HepG2 (cell line): Measurements from ENCODE around the gene ORC2. TPM values are rescaled to one million over a fixed set of nuclear protein-coding genes. Genes with fewer than 3 reads are reported as not detected.
A peak's percentile ranks its signal among the peaks of the same experiment; 100 is the strongest.

Experiments
- ARHGAP35 ChIP-seq: sonication (generic); formaldehyde crosslinking; IDR thresholded peaks from 2 replicates; pipeline ENCODE4 v1.9.0; 2022; ENCODE audit warnings: mild to moderate bottlenecking, inconsistent platforms, moderate library complexity, missing genetic modification reagents, borderline replicate concordance
- CEBPB ChIP-seq: IDR thresholded peaks from 2 replicates; pipeline ENCODE4 v1.6.1; 2011; ENCODE audit warnings: low read depth, low read length, improper control_type of control experiment, borderline replicate concordance
- HNRNPUL1 ChIP-seq: fragments of 200-400 bp; formaldehyde crosslinking; IDR thresholded peaks from 2 replicates; pipeline ENCODE4 v1.6.1; 2017; ENCODE audit warnings: low read depth, mild to moderate bottlenecking, low read length, moderate library complexity
- MNT ChIP-seq: fragments of 450-650 bp; IDR thresholded peaks from 2 replicates; pipeline ENCODE4 v1.6.1; 2016
- MTF2 ChIP-seq: sonication (generic); formaldehyde crosslinking; IDR thresholded peaks from 2 replicates; pipeline ENCODE4 v1.5.0; 2020; ENCODE audit warnings: missing genetic modification reagents, borderline replicate concordance
- NFIC ChIP-seq: IDR thresholded peaks from 2 replicates; pipeline ENCODE4 v1.6.1; 2012; ENCODE audit warnings: mild to moderate bottlenecking, low read length, inconsistent platforms
- PTBP1 ChIP-seq: fragments of 200-400 bp; formaldehyde crosslinking; IDR thresholded peaks from 2 replicates; pipeline ENCODE4 v1.6.1; 2018; ENCODE audit warnings: low read length, low read depth; ENCODE audit not compliant: poor library complexity, severe bottlenecking
- TCF12 ChIP-seq, 2 experiments: fragments of 450-650 bp in 1 of 2; sonication (generic) in 1 of 2; formaldehyde crosslinking in 1 of 2; IDR thresholded peaks; 2 replicates each; pipeline versions ENCODE4 v1.6.1 to v1.8.0; 2017 to 2022; ENCODE audit warnings: antibody characterized with exemption in 1 of 2, mild to moderate bottlenecking in 1 of 2, missing genetic modification reagents in 1 of 2, moderate library complexity in 1 of 2
- XBP1 ChIP-seq: sonication (generic); formaldehyde crosslinking; IDR thresholded peaks from 2 replicates; pipeline ENCODE4 v1.5.0; 2020; ENCODE audit warnings: missing genetic modification reagents
- ZBTB14 ChIP-seq: sonication (generic); formaldehyde crosslinking; IDR thresholded peaks from 2 replicates; pipeline ENCODE4 v1.4.0; 2020; ENCODE audit warnings: missing genetic modification reagents
- ZNF18 ChIP-seq: sonication (generic); formaldehyde crosslinking; IDR thresholded peaks from 2 replicates; pipeline ENCODE4 v1.8.0; 2022; ENCODE audit warnings: mild to moderate bottlenecking, missing genetic modification reagents; ENCODE audit not compliant: insufficient replicate concordance
- ZNF282 ChIP-seq: fragments of 450-650 bp; IDR thresholded peaks from 2 replicates; pipeline ENCODE4 v1.6.1; 2018; ENCODE audit not compliant: partially characterized antibody
- ZNF7 ChIP-seq: IDR thresholded peaks from 2 replicates; pipeline ENCODE4 v1.6.1; 2016; ENCODE audit warnings: missing biosample characterization, missing genetic modification reagents
- ZNF724P ChIP-seq: sonication (generic); formaldehyde crosslinking; IDR thresholded peaks from 2 replicates; pipeline ENCODE4 v1.8.0; 2022; ENCODE audit warnings: missing genetic modification reagents, borderline replicate concordance
- ZNF75D ChIP-seq: sonication (generic); formaldehyde crosslinking; IDR thresholded peaks from 2 replicates; pipeline ENCODE4 v1.8.1; 2023; ENCODE audit warnings: missing genetic modification reagents, mild to moderate bottlenecking, borderline replicate concordance
- ZNF792 ChIP-seq: IDR thresholded peaks from 2 replicates; pipeline ENCODE4 v1.6.1; 2016
- polyA plus RNA-seq, 8 experiments: library from polyadenylated mRNA; depleted of rRNA in 3 of 8; stranded (reverse) in 7 of 8; unstranded in 1 of 8; fragments of >200 nt; fragmentation: Illumina TruSeq in 4 of 8; extraction: Trizol in 4 of 8; gene quantifications; 2 replicates each; pipeline versions ENCODE4 v1.2.1 to v1.2.3, GENCODE V29; 2011 to 2016; ENCODE audit warnings: low read depth in 4 of 8, missing spikeins in 1 of 8, mixed read lengths in 1 of 8; ENCODE audit not compliant: insufficient read depth in 1 of 8
- total RNA-seq, 5 experiments: library from RNA; depleted of rRNA; stranded (reverse); fragments of >200 nt; fragmentation: Illumina TruSeq; extraction: Trizol; gene quantifications; 2 replicates each; pipeline ENCODE4 v1.2.3, GENCODE V29; 2016; ENCODE audit warnings: low read depth in 1 of 5
- TF ChIP-seq, protein P1 (sequence below), 2 experiments: sonication (generic) in 1 of 2; formaldehyde crosslinking in 1 of 2; IDR thresholded peaks; 2 replicates each; pipeline versions ENCODE4 v1.4.0 to v1.6.1; 2018 to 2020; ENCODE audit warnings: missing genetic modification reagents in 2 of 2, borderline replicate concordance in 1 of 2, low read depth in 1 of 2, mild to moderate bottlenecking in 1 of 2, missing biosample characterization in 1 of 2
- TF ChIP-seq, protein P2 (sequence below): sonication (generic); formaldehyde crosslinking; IDR thresholded peaks from 2 replicates; pipeline ENCODE4 v1.5.0; 2020; ENCODE audit warnings: missing genetic modification reagents
- TF ChIP-seq, protein P3 (sequence below): sonication (generic); formaldehyde crosslinking; IDR thresholded peaks from 2 replicates; pipeline ENCODE4 v1.4.0; 2020; ENCODE audit warnings: low read depth, mild to moderate bottlenecking, missing genetic modification reagents

Gene ORC2
- total and polyA plus RNA-seq, 2 of the 13 experiments (the other 11 are each of a cell fraction or from before 2014, with no cell fraction given), result 19.3 to 73.5 TPM

DNA sequence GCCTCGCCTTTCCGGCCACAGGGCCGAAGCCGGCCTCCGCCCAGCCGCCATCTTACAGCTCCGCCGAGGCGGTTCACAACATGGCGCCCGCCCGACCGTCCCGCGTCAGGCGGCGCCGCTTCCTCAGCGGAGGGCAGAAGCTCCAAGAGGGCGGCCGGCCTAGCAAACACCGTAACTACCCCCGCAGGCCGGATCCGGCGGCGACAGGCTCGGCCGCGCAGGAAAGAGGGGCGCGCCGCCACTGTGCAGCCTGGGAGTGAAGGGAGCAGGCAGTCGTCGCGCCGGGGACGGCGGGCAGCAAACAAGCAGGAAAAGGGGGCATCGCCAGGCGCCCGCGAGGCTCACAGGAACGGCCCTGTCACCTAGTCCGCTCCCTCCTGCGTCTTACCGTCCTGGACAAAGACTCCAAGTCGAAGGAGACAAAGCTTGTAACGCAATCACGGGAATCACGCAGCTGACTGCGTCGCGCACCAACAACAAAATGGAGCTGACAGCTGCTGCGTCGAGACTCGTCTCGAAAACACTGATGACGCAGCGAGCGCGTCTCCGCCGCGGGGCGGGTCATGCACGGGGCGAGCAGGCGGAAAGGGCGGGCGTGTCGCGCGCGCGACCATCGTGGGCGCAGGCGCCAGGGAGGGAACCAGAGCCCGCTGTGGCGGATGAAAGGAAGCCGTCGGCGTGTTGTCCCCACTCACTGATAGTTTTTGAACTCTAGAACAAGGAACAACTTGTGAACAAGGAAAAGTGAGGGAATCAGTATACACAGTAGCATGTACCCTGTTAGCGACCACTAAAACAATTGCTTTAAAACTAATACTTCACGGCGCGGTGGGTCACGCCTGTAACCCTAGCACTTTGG lies 99.1 kb downstream of the ORC2 start, which contains the start of gene CLK1 (continued):
- TF ChIP-seq NFIC (no peak), CEBPB (no peak), MNT (peak; percentile 74), ZNF282 (no peak), PTBP1 (no peak), ZNF792 (CRISPR knock-in tag) (peak; percentile 88), MTF2 (CRISPR knock-in tag) (peak; percentile 80), TCF12 (IDR thresholded peaks at IDR 0.05) (no peak), TCF12 (CRISPR knock-in tag; IDR thresholded peaks at IDR 0.05) (peak; percentile 97), ARHGAP35 (CRISPR knock-in tag) (peak; percentile 97), XBP1 (CRISPR knock-in tag) (peak; percentile 92; the same call in 1 of the 2 replicates), HNRNPUL1 (no peak), ZNF724P (CRISPR knock-in tag) (peak; percentile 99), ZNF18 (CRISPR knock-in tag) (peak; percentile 87), ZNF7 (no peak), ZBTB14 (peak; percentile 99), ZNF75D (CRISPR knock-in tag) (no peak)
- TF ChIP-seq, protein P1, sequence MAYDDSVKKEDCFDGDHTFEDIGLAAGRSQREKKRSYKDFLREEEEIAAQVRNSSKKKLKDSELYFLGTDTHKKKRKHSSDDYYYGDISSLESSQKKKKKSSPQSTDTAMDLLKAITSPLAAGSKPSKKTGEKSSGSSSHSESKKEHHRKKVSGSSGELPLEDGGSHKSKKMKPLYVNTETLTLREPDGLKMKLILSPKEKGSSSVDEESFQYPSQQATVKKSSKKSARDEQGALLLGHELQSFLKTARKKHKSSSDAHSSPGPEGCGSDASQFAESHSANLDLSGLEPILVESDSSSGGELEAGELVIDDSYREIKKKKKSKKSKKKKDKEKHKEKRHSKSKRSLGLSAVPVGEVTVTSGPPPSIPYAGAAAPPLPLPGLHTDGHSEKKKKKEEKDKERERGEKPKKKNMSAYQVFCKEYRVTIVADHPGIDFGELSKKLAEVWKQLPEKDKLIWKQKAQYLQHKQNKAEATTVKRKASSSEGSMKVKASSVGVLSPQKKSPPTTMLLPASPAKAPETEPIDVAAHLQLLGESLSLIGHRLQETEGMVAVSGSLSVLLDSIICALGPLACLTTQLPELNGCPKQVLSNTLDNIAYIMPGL (CRISPR knock-in tag; IDR thresholded peaks at IDR 0.05; ENCODE audit: borderline replicate concordance in 1 of 2, low read depth in 1 of 2), result peak; percentile 96 to 99
- TF ChIP-seq, protein P2, sequence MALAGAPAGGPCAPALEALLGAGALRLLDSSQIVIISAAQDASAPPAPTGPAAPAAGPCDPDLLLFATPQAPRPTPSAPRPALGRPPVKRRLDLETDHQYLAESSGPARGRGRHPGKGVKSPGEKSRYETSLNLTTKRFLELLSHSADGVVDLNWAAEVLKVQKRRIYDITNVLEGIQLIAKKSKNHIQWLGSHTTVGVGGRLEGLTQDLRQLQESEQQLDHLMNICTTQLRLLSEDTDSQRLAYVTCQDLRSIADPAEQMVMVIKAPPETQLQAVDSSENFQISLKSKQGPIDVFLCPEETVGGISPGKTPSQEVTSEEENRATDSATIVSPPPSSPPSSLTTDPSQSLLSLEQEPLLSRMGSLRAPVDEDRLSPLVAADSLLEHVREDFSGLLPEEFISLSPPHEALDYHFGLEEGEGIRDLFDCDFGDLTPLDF (CRISPR knock-in tag), result peak; percentile 88
- TF ChIP-seq, protein P3, sequence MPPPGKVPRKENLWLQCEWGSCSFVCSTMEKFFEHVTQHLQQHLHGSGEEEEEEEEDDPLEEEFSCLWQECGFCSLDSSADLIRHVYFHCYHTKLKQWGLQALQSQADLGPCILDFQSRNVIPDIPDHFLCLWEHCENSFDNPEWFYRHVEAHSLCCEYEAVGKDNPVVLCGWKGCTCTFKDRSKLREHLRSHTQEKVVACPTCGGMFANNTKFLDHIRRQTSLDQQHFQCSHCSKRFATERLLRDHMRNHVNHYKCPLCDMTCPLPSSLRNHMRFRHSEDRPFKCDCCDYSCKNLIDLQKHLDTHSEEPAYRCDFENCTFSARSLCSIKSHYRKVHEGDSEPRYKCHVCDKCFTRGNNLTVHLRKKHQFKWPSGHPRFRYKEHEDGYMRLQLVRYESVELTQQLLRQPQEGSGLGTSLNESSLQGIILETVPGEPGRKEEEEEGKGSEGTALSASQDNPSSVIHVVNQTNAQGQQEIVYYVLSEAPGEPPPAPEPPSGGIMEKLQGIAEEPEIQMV (CRISPR knock-in tag), result peak; percentile 85; the same call in 1 of the 2 replicates
